ENCODE data around the gene KCNG1. TPM values are rescaled to one million over a fixed set of nuclear protein-coding genes. Genes with fewer than 3 reads are reported as not detected.
A peak's percentile ranks its signal among the peaks of the same experiment; 100 is the strongest.

Gene KCNG1
- total and polyA plus RNA-seq, 2 experiments from 2014 or later: 26.1 to 45.8 TPM

DNA sequence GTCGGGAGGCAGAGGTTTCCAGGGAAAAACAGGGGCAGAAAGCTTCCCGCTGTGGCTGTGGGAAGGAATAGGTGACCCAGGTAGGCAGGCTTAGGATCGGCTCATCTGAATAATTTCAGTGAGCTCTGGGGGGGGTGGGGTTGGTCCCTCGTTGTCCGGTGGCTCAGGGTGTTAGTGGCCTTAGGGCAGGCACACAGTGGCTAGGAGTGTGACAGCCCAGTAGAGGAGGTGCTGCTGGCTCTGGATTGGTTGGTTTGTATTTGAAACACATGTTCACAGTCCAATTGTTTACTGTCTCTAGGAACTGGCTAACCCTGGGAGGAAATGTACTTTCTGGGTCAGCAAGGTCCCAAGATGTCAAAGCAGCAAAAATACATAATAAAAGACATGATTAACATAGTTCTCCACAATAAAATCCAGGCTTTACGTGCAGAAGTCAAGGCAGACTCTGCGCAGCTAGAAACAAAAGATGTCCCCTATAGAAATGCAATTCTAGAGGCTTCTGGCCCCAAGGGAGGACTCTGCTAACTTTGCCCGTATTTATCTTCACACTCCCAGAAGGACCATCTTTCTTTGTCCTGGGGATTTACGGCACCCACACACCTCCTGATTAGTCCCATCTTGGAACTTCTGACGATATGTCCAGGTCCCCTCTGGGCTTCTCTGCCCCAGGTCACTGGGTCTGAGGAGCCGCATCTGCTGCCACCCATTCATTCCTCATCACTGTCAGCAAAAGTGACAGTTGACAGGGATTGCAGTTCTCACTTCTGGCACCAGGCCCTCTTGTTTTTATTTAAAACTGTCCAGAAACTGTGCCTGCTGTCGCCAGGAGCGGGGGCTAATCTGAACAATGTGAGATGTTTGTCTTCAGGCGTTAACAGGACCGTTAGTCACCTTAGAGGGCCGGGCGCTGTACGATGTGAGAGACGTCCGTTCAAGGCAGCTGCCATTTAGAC is 45.6 kb downstream of the KCNG1 start:
- Histone ChIP-seq H3K36me3 (replicated peaks; ENCODE audit: insufficient read depth, low read depth) (no peaks in the 10 kb centered on the region), H4K20me1 (ENCODE audit: insufficient read depth, poor library complexity, severe bottlenecking) (no peaks in the 10 kb centered on the region), H3K27me3 (no peaks in the 10 kb centered on the region), H3K79me2 (no peaks in the 10 kb centered on the region), H3K4me3 (no peak overlapping the region), H3K27ac (no peak overlapping the region), H3K4me2 (peak overlapping the region; percentile 20), H3K9me2 (replicated peaks; ENCODE audit: insufficient read depth) (no peaks in the 10 kb centered on the region), H3K9me3 (ENCODE audit: low read depth) (no peaks in the 10 kb centered on the region), H2AFZ (no peak overlapping the region), H3K4me1 (ENCODE audit: insufficient read depth) (peaks cover 5% of the 10 kb centered on the region)
- DNase-seq (ENCODE audit: low spot score): no peak
- 56% methylated on average over 20 of the region's 20 CpGs for WGBS (ENCODE audit: low lambda C conversion rate, missing lambda C conversion rate)
- TF ChIP-seq EZH2 (IDR thresholded peaks at IDR 0.05; ENCODE audit: borderline replicate concordance) (no peak), EZH2phosphoT487 (IDR thresholded peaks at IDR 0.05; ENCODE audit: low read depth, severe bottlenecking, unreplicated experiment) (no peak)
- TF ChIP-seq, protein P1, sequence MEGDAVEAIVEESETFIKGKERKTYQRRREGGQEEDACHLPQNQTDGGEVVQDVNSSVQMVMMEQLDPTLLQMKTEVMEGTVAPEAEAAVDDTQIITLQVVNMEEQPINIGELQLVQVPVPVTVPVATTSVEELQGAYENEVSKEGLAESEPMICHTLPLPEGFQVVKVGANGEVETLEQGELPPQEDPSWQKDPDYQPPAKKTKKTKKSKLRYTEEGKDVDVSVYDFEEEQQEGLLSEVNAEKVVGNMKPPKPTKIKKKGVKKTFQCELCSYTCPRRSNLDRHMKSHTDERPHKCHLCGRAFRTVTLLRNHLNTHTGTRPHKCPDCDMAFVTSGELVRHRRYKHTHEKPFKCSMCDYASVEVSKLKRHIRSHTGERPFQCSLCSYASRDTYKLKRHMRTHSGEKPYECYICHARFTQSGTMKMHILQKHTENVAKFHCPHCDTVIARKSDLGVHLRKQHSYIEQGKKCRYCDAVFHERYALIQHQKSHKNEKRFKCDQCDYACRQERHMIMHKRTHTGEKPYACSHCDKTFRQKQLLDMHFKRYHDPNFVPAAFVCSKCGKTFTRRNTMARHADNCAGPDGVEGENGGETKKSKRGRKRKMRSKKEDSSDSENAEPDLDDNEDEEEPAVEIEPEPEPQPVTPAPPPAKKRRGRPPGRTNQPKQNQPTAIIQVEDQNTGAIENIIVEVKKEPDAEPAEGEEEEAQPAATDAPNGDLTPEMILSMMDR (IDR thresholded peaks at IDR 0.05; ENCODE audit: poor library complexity): no peak

DNA sequence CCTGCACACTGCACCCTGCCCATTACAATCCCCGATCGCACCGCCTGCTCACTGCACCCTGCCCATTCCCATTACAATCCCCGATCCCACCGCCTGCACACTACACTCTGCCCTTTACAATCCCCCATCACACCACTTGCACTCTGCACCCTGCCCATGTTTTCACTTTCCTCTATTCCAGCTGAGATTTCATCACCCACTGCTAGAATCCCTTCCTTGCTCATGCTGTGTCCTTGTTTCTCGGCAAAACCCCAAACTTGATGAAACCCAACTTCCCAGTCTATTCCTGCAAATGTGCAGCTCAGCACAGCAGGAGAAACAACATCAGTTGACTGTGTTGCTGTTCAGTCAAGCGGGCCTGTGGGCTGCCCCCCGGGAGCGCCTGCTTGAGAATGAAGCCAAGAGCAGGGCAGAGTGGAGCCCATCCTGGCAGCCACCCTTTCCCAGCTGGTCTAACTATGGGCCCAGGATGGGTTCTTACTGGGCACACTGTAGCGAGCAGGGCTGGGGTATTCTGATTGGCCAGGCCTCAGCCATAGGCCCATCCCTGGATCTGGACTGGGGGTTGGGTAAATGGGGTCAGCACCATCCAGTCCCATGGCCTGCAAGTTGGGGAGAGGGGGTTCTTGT is 47.1 kb downstream of the KCNG1 start:
- 93% methylated on average over 10 of the region's 10 CpGs for WGBS (ENCODE audit: low lambda C conversion rate, missing lambda C conversion rate)
- no peaks in the 10 kb centered on the region for H3K9me3 ChIP-seq (ENCODE audit: low read depth)

DNA sequence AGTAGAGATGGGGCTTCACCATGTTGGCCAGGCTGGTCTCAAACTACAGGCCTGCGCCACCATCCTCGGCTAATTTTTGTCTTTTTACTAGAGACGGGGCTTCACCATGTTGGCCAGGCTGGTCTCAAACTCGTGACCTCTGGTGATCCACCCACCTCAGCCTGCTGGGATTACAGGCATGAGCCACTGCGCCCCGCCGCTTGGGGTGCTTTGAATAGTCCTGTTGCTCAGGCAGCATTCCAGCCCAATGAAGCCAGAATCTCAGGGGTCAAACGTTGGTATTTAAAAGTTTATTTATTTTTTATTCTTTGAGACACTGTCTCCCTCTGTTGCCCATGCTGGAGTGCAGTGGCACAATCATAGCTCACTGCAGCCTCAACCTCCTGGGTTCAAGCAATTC is 53.0 kb downstream of the KCNG1 start:
- no peak overlapping the region for H2AFZ ChIP-seq
- H3K9me3 ChIP-seq (ENCODE audit: low read depth): no peaks in the 10 kb centered on the region
- H3K4me2 ChIP-seq: no peak overlapping the region
- no peaks in the 10 kb centered on the region for H3K9me2 ChIP-seq (replicated peaks; ENCODE audit: insufficient read depth)
- H3K4me3 ChIP-seq: no peak overlapping the region
- TF ChIP-seq, protein P1 (IDR thresholded peaks at IDR 0.05; ENCODE audit: poor library complexity): no peak
- no peak for DNase-seq (ENCODE audit: low spot score)
- no peaks in the 10 kb centered on the region for H4K20me1 ChIP-seq (ENCODE audit: insufficient read depth, poor library complexity, severe bottlenecking)
- H3K27ac ChIP-seq: no peak overlapping the region
- no peaks in the 10 kb centered on the region for H3K4me1 ChIP-seq (ENCODE audit: insufficient read depth)
- H3K27me3 ChIP-seq: no peaks in the 10 kb centered on the region
- no peaks in the 10 kb centered on the region for H3K36me3 ChIP-seq (replicated peaks; ENCODE audit: insufficient read depth, low read depth)
- H3K79me2 ChIP-seq: no peaks in the 10 kb centered on the region
- WGBS (ENCODE audit: low lambda C conversion rate, missing lambda C conversion rate): 86% methylated on average over 8 of the region's 8 CpGs

More for the DNA sequence above, 47.1 kb downstream of the KCNG1 start:
- Histone ChIP-seq H3K4me1 (ENCODE audit: insufficient read depth) (no peaks in the 10 kb centered on the region), H3K36me3 (replicated peaks; ENCODE audit: insufficient read depth, low read depth) (no peaks in the 10 kb centered on the region), H4K20me1 (ENCODE audit: insufficient read depth, poor library complexity, severe bottlenecking) (no peaks in the 10 kb centered on the region), H3K4me2 (no peak overlapping the region), H3K27ac (no peak overlapping the region), H3K27me3 (no peaks in the 10 kb centered on the region), H3K9me2 (replicated peaks; ENCODE audit: insufficient read depth) (no peaks in the 10 kb centered on the region), H3K79me2 (no peaks in the 10 kb centered on the region), H3K4me3 (no peak overlapping the region), H2AFZ (no peak overlapping the region)
- no peak for DNase-seq (ENCODE audit: low spot score)
- no peak for TF ChIP-seq EZH2 (IDR thresholded peaks at IDR 0.05; ENCODE audit: borderline replicate concordance)
- TF ChIP-seq, protein P1 (IDR thresholded peaks at IDR 0.05; ENCODE audit: poor library complexity): no peak
- TF ChIP-seq EZH2phosphoT487 (IDR thresholded peaks at IDR 0.05; ENCODE audit: low read depth, severe bottlenecking, unreplicated experiment): no peak

Data from hepatocyte (in vitro differentiated cells).